D721Med (cell line): ENCODE measurements around the gene POU3F1.

Experiments used
- DNase-seq: peaks from one replicate; pipeline ENCODE4 v3.0.0; 2011; ENCODE audit warnings: low spot score; ENCODE audit not compliant: insufficient read length
- FAIRE-seq: peaks from 2 replicates; lab custom pipeline; 2011; peaks lifted over from hg19 to GRCh38; lab: Jason Lieb, UNC
- CTCF ChIP-seq: IDR thresholded peaks from 2 replicates; pipeline ENCODE4 v1.5.1; 2012; ENCODE audit warnings: mild to moderate bottlenecking, control low read depth; ENCODE audit not compliant: insufficient read depth; ENCODE audit errors: missing control alignments

POU3F1 gene

GRCh38 chr1:38064197-38064903 lies 17.8 kb upstream of the POU3F1 start:
- DNase-seq (no peak), FAIRE-seq (no peak)
- no peak for TF ChIP-seq CTCF

- no peak for TF ChIP-seq CTCF
- no peak for DNase-seq
- no peak for FAIRE-seq
Measured at GRCh38 chr1:38063616-38064015, 17.0 kb upstream of the POU3F1 start.

DNA sequence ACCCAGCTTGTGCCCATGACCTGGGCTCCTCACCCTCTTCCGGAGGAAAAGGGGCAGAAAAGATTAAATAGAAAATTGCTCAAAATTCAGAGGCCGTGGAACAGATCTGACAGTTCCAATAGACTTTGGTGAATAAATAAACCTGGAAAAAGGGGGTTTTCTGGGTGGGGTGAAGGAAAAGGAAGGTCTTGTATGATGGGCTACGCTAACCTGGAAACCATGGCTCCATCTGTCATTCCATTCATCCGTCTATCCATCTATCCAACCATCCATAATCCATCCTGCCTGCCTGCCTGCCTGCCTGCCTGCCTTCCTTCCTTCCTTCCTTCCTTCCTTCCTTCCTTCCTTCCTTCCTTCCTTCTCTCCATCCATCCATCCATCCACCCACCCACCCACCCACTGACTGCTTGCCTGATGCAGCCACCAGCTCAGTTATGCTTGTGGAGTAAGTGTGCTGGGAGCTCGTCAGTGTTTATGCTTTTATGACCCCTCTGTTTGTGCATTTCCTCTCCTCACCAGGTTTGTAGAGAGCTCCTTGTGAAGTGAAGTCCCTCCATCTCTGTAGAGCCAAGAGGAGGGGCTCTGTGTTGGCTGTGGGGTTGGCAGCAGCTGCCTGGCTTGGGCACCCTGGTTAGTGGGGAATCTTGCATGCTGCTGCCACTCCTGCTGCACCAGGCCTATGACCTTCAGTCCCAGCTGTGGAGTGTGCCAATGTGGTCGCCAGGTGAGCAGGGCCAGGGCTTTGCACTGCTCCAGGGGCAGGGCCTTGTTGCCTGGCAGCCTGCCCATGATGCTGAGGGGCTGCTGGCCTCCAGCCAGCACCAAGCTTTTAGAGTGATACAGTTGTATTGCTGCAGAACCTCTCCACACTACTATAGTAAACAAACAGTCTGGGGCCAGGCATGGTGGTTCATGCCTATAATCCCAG lies 16.0 kb upstream of the POU3F1 start:
- FAIRE-seq (no peak), DNase-seq (no peak)
- no peak for TF ChIP-seq CTCF

DNA sequence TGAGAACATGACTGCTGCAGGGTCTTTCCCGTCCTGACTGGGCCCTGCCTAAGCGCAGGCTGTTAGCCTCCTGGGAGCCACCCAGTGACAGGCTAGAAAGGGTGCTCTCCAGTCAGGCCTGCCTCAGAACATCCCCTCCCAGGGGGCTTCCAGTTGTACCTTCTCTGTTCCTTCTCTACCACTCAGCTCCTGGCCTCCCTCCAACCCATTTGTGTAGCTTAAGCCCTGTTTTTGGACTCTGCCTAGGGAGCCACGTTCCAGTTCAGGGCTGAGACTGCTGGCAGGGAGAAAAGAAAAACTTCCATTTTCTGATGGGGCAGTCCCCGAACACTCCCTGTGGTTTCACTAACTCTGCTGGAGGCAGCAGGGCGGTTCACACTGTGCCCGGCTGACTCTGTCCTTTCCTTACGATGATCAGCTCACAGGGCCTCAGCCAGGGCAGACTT lies 15.3 kb upstream of the POU3F1 start:
- no peak for FAIRE-seq
- no peak for DNase-seq
- TF ChIP-seq CTCF = no peak

DNA sequence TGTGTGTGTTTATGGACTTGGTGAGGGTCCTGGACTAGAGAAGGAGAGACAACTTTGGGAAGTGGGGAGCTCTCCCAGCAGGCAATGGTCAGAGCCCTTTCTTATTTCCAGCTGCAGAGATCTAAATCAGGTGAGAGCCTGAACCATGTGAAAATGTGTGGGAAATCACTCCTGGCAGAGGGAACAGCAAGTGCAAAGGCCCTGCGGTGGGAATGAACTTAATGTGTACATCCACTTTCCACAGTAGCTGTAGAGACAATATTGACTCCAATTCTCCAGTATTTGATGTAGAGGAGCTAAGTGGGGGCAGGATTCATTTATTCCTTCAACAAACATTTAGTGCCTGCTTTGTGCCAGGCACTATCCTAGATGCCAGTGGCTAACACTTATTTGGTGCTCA lies 14.7 kb upstream of the POU3F1 start:
- no peak for FAIRE-seq
- DNase-seq = no peak
- TF ChIP-seq CTCF = no peak

GRCh38 chr1:38060498-38060897 lies 13.9 kb upstream of the POU3F1 start:
- TF ChIP-seq CTCF = no peak
- DNase-seq (no peak), FAIRE-seq (no peak)
